ENCODE data around the gene MRE11. TPM values are rescaled to one million over a fixed set of nuclear protein-coding genes. Genes with fewer than 3 reads are reported as not detected.

The MRE11 gene
- total and polyA plus RNA-seq, 10 of the 15 experiments (the other 5 are each of a cell fraction or from before 2014, with no cell fraction given) = 16.2 to 39.2 (median 26.9) TPM

DNA sequence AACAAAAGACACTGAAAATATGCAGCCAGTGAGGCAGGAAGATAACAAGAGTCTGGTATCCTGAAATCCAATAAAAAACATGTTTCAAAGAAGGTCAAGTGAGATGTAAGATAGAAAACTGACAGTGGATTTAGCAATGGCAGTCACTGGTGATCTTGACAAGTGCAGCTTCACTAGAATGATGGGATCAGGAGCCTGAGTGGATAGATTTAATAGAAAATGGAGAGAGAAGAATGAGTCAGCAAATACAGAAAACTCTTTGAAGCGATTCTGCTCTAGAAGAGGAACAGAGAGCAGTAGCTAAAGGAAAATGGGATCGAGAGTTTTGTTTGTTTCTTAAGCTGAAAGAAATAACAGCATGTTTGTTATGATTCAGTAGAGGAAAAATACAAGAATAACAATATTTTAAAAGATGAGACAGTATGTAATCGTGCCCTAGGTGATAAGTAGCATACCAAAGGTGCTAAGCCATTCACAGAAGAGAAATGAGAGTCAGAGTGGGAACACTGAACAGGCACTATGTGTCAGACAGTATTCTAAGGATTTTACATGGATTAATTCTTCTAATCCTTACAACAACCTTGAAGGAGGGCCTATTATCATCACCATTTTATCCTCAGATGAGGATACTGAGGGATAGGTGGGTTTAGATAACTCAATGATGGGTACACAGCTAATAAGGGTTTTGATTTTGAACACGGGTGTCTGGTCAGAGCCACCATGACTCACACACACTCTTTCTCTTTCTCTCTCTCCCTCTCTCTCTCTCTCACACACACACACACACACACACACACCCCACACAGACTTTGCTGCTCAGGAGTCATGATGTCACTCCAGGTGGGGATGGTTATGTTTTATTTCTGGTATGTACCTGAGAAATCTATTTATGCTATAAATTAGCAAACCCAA is 36.3 kb downstream of the MRE11 start:
- CTCF ChIA-PET = no interaction called here
- TF ChIP-seq ASH2L (IDR thresholded peaks at IDR 0.05; ENCODE audit: borderline replicate concordance, low read depth) = no peak
- TF ChIP-seq, protein P1, sequence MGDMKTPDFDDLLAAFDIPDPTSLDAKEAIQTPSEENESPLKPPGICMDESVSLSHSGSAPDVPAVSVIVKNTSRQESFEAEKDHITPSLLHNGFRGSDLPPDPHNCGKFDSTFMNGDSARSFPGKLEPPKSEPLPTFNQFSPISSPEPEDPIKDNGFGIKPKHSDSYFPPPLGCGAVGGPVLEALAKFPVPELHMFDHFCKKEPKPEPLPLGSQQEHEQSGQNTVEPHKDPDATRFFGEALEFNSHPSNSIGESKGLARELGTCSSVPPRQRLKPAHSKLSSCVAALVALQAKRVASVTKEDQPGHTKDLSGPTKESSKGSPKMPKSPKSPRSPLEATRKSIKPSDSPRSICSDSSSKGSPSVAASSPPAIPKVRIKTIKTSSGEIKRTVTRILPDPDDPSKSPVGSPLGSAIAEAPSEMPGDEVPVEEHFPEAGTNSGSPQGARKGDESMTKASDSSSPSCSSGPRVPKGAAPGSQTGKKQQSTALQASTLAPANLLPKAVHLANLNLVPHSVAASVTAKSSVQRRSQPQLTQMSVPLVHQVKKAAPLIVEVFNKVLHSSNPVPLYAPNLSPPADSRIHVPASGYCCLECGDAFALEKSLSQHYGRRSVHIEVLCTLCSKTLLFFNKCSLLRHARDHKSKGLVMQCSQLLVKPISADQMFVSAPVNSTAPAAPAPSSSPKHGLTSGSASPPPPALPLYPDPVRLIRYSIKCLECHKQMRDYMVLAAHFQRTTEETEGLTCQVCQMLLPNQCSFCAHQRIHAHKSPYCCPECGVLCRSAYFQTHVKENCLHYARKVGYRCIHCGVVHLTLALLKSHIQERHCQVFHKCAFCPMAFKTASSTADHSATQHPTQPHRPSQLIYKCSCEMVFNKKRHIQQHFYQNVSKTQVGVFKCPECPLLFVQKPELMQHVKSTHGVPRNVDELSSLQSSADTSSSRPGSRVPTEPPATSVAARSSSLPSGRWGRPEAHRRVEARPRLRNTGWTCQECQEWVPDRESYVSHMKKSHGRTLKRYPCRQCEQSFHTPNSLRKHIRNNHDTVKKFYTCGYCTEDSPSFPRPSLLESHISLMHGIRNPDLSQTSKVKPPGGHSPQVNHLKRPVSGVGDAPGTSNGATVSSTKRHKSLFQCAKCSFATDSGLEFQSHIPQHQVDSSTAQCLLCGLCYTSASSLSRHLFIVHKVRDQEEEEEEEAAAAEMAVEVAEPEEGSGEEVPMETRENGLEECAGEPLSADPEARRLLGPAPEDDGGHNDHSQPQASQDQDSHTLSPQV (IDR thresholded peaks at IDR 0.05) = no peak
- TF ChIP-seq RUNX3 (IDR thresholded peaks at IDR 0.05; ENCODE audit: low read length) = peak; percentile 55
- TF ChIP-seq TBL1XR1 (IDR thresholded peaks at IDR 0.05; ENCODE audit: low read depth, low read length) = no peak
- no peak for TF ChIP-seq DPF2 (IDR thresholded peaks at IDR 0.05)
- no peak for TF ChIP-seq HDAC6 (IDR thresholded peaks at IDR 0.05; ENCODE audit: unreplicated experiment)
- peak; percentile 51; the same call in 1 of the 2 replicates for TF ChIP-seq CREM (IDR thresholded peaks at IDR 0.05; ENCODE audit: low read depth)
- TF ChIP-seq, protein P2, sequence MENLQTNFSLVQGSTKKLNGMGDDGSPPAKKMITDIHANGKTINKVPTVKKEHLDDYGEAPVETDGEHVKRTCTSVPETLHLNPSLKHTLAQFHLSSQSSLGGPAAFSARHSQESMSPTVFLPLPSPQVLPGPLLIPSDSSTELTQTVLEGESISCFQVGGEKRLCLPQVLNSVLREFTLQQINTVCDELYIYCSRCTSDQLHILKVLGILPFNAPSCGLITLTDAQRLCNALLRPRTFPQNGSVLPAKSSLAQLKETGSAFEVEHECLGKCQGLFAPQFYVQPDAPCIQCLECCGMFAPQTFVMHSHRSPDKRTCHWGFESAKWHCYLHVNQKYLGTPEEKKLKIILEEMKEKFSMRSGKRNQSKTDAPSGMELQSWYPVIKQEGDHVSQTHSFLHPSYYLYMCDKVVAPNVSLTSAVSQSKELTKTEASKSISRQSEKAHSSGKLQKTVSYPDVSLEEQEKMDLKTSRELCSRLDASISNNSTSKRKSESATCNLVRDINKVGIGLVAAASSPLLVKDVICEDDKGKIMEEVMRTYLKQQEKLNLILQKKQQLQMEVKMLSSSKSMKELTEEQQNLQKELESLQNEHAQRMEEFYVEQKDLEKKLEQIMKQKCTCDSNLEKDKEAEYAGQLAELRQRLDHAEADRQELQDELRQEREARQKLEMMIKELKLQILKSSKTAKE (IDR thresholded peaks at IDR 0.05; ENCODE audit: low read depth, poor library complexity, severe bottlenecking) = no peak
- no peak for TF ChIP-seq MEF2B (IDR thresholded peaks at IDR 0.05; ENCODE audit: partially characterized antibody, poor library complexity, severe bottlenecking)
- TF ChIP-seq SRF (IDR thresholded peaks at IDR 0.05; ENCODE audit: low read depth in 2 of 2, low read length in 2 of 2) = no peak
- TF ChIP-seq NFYB (IDR thresholded peaks at IDR 0.05; ENCODE audit: insufficient read depth, low read depth, low read length) = no peak
- no peak for TF ChIP-seq POU2F2 (IDR thresholded peaks at IDR 0.05; ENCODE audit: borderline replicate concordance, low read depth, low read length)
- TF ChIP-seq, protein P3, sequence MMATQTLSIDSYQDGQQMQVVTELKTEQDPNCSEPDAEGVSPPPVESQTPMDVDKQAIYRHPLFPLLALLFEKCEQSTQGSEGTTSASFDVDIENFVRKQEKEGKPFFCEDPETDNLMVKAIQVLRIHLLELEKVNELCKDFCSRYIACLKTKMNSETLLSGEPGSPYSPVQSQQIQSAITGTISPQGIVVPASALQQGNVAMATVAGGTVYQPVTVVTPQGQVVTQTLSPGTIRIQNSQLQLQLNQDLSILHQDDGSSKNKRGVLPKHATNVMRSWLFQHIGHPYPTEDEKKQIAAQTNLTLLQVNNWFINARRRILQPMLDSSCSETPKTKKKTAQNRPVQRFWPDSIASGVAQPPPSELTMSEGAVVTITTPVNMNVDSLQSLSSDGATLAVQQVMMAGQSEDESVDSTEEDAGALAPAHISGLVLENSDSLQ (IDR thresholded peaks at IDR 0.05) = no peak
- no peak for TF ChIP-seq MTA2 (IDR thresholded peaks at IDR 0.05; ENCODE audit: low read depth)
- no peak for TF ChIP-seq STAT1 (conservative IDR thresholded peaks at IDR 0.05)
- no peak for TF ChIP-seq IKZF1 (conservative IDR thresholded peaks at IDR 0.05)

More for the DNA sequence above, 36.3 kb downstream of the MRE11 start:
- no peak overlapping the region for H3K4me3 ChIP-seq
- no peaks in the 10 kb centered on the region for H3K79me2 ChIP-seq (ENCODE audit: control insufficient read depth, insufficient read depth, low read length)
- SMC1A ChIA-PET (ENCODE audit: uncharacterized antibody, unreplicated experiment) = interaction anchor here (1.0 to 1.2 kb wide), 2 partner anchors 12 to 45 kb away, joined by 3 to 4 read pairs; no protein-coding TSS in a partner anchor
- peak overlapping the region; percentile 46 for H2AFZ ChIP-seq (ENCODE audit: control insufficient read depth, low read depth, low read length)
- RAD21 ChIA-PET (ENCODE audit: unreplicated experiment) = interaction anchor here (0.6 to 2.3 kb wide), 2 partner anchors 16 to 674 kb away, joined by 3 to 5 read pairs; partner anchors contain the start of gene MED17
- 74% methylated on average over 4 of the region's 4 CpGs for WGBS (ENCODE audit: insufficient coverage, insufficient replicate concordance, low lambda C conversion rate, missing lambda C conversion rate)
- H4K20me1 ChIP-seq (ENCODE audit: control insufficient read depth, insufficient read depth) = no peaks in the 10 kb centered on the region
- peaks cover 9% of the 10 kb centered on the region; the same call in 1 of the 2 replicates for H3K4me1 ChIP-seq (ENCODE audit: control insufficient read depth, insufficient read depth, low read length)
- intact Hi-C loops (cut with micrococcal nuclease; ENCODE audit: unreplicated experiment) (no loop called here), in situ Hi-C loops (cut with MboI) (no loop called here)
- peak overlapping the region; percentile 41 for H3K27ac ChIP-seq (ENCODE audit: control insufficient read depth, insufficient read depth)
- H3K27me3 ChIP-seq (replicated peaks in 1 of 2; ENCODE audit: control insufficient read depth in 2 of 2, insufficient read depth in 2 of 2, low read length in 1 of 2) = no peaks in the 10 kb centered on the region
- POLR2A ChIA-PET = no interaction called here
- no peaks in the 10 kb centered on the region; the same call in 2 of the 3 replicates for H3K9me3 ChIP-seq (replicated peaks; ENCODE audit: control insufficient read depth, insufficient read depth, low read length)
- DNase-seq (ENCODE audit: low read depth, low spot score) = no peak
- peaks cover 2 to 9% of the 10 kb centered on the region in 2 experiments for H3K36me3 ChIP-seq (ENCODE audit: control insufficient read depth in 2 of 2, insufficient read depth in 2 of 2, low read length in 1 of 2)
- no TSS peak for BruUV-seq (replicated peaks)
- peak; percentile 70 for ATAC-seq
- peak overlapping the region; percentile 51; the same call in 1 of the 2 replicates for H3K4me2 ChIP-seq (ENCODE audit: control insufficient read depth, insufficient read depth)
- peak; percentile 41 for FAIRE-seq
- H3K9ac ChIP-seq (ENCODE audit: control insufficient read depth, insufficient read depth, low read length) = no peak overlapping the region
